NT2/D1 (cell line): ENCODE data around the gene AGBL5.

Source experiments
- DNase-seq: peaks from one replicate; pipeline ENCODE4 v3.0.0-alpha.2; 2011; ENCODE audit warnings: low read depth, low spot score
- H3K27me3 ChIP-seq: 2 replicates; pipeline ENCODE4 v1.6.0; 2011; ENCODE audit warnings: mild to moderate bottlenecking; ENCODE audit not compliant: insufficient read length, insufficient read depth
- H3K36me3 ChIP-seq: 2 replicates; pipeline ENCODE4 v1.6.1; 2011; ENCODE audit warnings: mild to moderate bottlenecking, low read length, mixed read lengths; ENCODE audit not compliant: insufficient read depth, insufficient read length
- H3K4me1 ChIP-seq: 2 replicates; pipeline ENCODE4 v1.5.1; 2011; ENCODE audit not compliant: insufficient read depth, insufficient read length
- H3K4me3 ChIP-seq: 2 replicates; pipeline ENCODE4 v1.5.1; 2011; ENCODE audit warnings: low read depth; ENCODE audit not compliant: insufficient read length
- H3K9ac ChIP-seq: 2 replicates; pipeline ENCODE4 v1.6.0; 2011; ENCODE audit warnings: low read depth; ENCODE audit not compliant: insufficient read length
- H3K9me3 ChIP-seq: 2 replicates; pipeline ENCODE4 v1.5.1; 2011; ENCODE audit warnings: mild to moderate bottlenecking, low read length; ENCODE audit not compliant: insufficient read depth
- SUZ12 ChIP-seq: IDR thresholded peaks from 2 replicates; pipeline ENCODE4 v1.6.1; 2011; ENCODE audit not compliant: insufficient read length, insufficient read depth; ENCODE audit errors: extremely low read depth
- YY1 ChIP-seq: IDR thresholded peaks from 2 replicates; pipeline ENCODE4 v1.6.1; 2011; ENCODE audit not compliant: insufficient read length, insufficient read depth
- ZNF274 ChIP-seq: IDR thresholded peaks from 2 replicates; pipeline ENCODE4 v1.6.1; 2011; ENCODE audit warnings: mild to moderate bottlenecking, low read depth, low read length

The AGBL5 gene

DNA sequence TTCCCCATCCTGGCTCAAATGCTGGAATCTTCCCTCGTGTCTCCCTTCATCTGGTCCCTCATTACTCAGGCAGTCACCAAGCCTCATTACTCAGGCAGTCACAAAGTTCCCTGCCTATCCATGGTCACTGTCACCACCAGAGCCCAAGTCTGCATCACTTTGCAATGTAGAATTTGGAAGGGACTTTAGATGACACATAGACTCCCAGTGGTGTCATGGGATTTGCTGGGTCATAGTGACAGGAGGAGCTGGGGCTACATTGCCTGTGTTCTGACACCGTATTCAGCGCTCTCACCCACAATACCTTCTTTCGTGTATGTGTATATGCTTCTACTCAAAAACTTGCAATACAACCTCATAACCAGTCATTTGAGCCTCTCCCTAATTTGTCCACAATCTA, 24.9 kb downstream of the AGBL5 start:
- H3K27me3 ChIP-seq = no peaks in the 10 kb centered on the region

DNA sequence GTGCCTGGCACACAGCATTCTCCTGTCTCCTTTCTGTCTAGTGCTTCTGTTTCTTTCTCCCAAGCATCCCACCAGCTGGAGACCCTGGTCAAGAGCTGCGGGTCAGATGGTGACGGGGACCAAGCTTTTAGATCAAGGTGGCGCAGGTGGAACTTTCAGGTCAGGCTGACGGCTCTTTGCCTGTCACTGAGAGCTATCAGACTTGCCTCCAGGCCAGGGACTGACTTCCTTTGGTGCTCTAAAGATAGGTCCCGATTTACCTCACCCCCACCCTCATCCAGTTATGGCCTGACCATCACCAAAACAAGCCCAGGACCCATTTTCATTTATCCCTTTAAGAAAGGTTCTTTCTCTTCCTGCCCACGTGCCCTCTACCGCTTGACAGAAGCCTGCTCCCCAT, 25.8 kb downstream of the AGBL5 start:
- Histone ChIP-seq H3K9ac (no peak overlapping the region), H3K27me3 (no peaks in the 10 kb centered on the region), H3K9me3 (no peaks in the 10 kb centered on the region)

More for the DNA sequence above, 24.9 kb downstream of the AGBL5 start:
- TF ChIP-seq YY1 (no peak), ZNF274 (no peak), SUZ12 (no peak)
- H3K9me3 ChIP-seq = no peaks in the 10 kb centered on the region
- no peak overlapping the region for H3K4me3 ChIP-seq
- no peak overlapping the region for H3K9ac ChIP-seq
- peaks cover 3% of the 10 kb centered on the region for H3K4me1 ChIP-seq
- no peaks in the 10 kb centered on the region for H3K36me3 ChIP-seq
- no peak for DNase-seq

DNA sequence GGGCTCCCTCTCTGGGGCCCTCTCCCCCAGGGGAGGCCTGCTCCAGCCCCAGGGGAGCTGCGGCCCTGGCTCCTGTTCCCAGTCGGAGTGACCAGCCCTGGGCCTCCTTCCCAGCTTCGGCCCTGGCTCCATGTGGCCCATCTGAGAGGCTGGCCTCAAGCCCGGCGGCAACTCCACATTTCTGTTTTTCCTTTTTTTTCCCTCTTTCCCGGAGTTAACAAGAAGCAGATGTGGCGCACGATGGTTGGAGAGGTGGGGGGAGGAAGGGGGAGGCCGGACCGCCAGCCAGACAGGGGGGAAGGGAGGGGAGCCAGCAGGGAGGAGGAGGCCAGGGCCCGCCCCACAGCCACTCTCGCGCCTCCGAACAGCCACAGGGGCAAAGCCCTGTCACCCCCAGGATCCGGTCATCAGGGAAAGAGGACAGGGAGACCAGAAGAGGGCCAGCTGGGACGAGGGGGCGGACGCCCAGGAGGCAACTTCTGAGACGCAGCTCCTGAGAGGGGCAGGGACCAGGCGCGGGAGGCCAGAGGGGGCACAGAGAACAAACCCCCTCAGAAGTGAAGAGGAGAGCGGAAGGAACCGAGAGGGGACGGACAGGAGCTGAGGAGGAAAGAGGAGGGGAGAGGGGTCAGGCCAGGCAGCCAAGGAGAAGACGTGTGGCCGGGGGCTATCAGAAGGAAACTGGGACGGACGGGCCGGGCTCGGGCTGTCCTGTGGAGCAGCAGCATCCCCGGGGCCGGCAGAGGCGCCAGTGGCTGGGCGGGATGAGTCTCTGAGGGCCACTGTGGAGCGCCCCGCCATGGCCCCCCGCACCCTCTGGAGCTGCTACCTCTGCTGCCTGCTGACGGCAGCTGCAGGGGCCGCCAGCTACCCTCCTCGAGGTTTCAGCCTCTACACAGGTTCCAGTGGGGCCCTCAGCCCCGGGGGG, 27.1 kb downstream of the AGBL5 start, which contains the start of gene EMILIN1:
EMILIN1 (plus strand) TSS at position 349 of the 928 bp plus-strand sequence; CDS start at position 800, 451 bp downstream.
- H3K4me3 ChIP-seq = no peak within 1 kb of the TSS
- no peak for TF ChIP-seq ZNF274
- TF ChIP-seq YY1 = no peak
- TF ChIP-seq SUZ12 = no peak
- no peaks in the 10 kb centered on the region for H3K9me3 ChIP-seq
- H3K27me3 ChIP-seq = no peaks in the 10 kb centered on the region
- no peak for DNase-seq
- H3K9ac ChIP-seq = peak within 1 kb of the TSS; percentile 61
- H3K4me1 ChIP-seq = peaks cover 5% of the 10 kb centered on the region
- no peaks in the 10 kb centered on the region for H3K36me3 ChIP-seq

More for the DNA sequence above, 25.8 kb downstream of the AGBL5 start:
- H3K4me3 ChIP-seq = no peak overlapping the region
- no peak for DNase-seq
- peaks cover 3% of the 10 kb centered on the region for H3K4me1 ChIP-seq
- H3K36me3 ChIP-seq = no peaks in the 10 kb centered on the region
- no peak for TF ChIP-seq ZNF274
- no peak for TF ChIP-seq YY1

DNA sequence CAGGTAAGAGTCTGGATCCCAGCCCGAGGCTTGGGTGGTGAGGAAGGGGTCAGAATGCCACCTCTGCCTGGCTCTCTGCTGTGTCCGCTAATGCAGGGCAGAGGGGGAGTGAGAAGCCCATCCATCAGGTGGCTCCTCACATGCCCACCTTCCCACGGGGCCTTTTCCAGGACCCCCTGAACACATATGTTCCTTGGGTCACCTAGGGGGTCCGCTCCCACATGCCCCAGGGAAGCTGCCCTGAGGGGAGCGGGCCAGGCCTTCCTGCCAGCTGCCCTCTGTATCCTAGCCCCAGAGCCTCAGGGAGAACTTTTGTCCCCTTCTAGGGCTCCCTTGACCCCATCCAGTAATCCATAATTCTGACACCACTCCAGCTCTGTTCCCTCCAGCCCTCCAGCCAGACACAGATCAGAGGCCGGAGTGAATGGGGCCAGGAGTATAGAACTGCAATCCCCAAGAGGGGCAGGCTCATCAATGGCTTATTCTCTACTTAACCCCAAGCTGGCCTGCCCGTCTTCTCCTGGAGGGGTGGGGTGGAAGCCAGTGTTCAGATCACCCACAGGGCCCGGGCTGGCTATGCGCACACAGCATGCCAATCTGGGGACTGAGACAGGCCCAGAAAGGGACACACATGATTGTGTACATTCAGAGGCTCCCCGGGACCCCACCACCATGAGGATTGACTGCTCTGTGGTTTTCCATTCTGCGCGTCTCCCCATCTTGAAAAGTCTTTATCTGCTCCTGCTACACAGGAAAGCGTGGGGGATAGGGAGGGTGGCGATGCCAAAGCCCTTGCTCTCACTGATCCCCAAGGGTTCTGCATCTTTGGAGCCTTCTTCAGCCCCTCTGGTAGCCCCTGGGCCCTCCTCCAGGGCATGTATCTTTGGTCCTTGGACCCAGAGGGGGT, 28.0 kb downstream of the AGBL5 start:
- no peaks in the 10 kb centered on the region for H3K27me3 ChIP-seq
- H3K4me1 ChIP-seq = peaks cover 5% of the 10 kb centered on the region
- H3K36me3 ChIP-seq = no peaks in the 10 kb centered on the region
- TF ChIP-seq SUZ12 = no peak
- TF ChIP-seq YY1 = no peak
- no peak for TF ChIP-seq ZNF274
- H3K9ac ChIP-seq = no peak overlapping the region
- H3K4me3 ChIP-seq = no peak overlapping the region
- no peaks in the 10 kb centered on the region for H3K9me3 ChIP-seq
- DNase-seq = no peak

DNA sequence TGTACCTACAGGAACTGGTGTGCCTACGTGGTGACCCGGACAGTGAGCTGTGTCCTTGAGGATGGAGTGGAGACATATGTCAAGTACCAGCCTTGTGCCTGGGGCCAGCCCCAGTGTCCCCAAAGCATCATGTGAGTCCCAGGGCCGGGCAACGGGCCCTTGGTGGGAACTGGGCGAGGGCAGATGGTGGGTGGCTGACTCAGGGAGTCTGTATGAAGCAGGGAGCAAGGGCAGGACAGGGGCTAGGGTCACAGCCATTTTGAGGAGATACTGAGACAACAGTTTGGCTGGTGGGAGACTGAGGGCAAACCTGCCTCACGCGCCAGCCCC, 28.6 kb downstream of the AGBL5 start:
- H3K9ac ChIP-seq = no peak overlapping the region
- no peak for TF ChIP-seq ZNF274
- TF ChIP-seq YY1 = no peak
- no peak for TF ChIP-seq SUZ12

DNA sequence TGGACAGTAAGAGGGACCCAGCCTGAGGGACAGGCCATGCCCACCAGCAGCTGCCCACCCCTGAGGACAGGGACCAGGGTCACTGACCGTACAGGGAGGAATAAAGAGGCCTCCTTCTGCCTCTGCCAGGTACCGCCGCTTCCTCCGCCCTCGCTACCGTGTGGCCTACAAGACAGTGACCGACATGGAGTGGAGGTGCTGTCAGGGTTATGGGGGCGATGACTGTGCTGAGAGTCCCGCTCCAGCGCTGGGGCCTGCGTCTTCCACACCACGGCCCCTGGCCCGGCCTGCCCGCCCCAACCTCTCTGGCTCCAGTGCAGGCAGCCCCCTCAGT, 29.1 kb downstream of the AGBL5 start:
- H3K27me3 ChIP-seq = no peaks in the 10 kb centered on the region
- TF ChIP-seq YY1 (no peak), ZNF274 (no peak), SUZ12 (no peak)
- peak overlapping the region; percentile 47 for H3K9ac ChIP-seq
- peaks cover 7% of the 10 kb centered on the region for H3K4me1 ChIP-seq
- no peak overlapping the region for H3K4me3 ChIP-seq
- H3K9me3 ChIP-seq = no peaks in the 10 kb centered on the region
- DNase-seq = no peak
- no peaks in the 10 kb centered on the region for H3K36me3 ChIP-seq

More for the DNA sequence above, 28.6 kb downstream of the AGBL5 start:
- DNase-seq = no peak
- Histone ChIP-seq H3K9me3 (no peaks in the 10 kb centered on the region), H3K4me3 (no peak overlapping the region), H3K27me3 (no peaks in the 10 kb centered on the region), H3K4me1 (peaks cover 5% of the 10 kb centered on the region), H3K36me3 (no peaks in the 10 kb centered on the region)
